NB4 (cell line): Measurements from ENCODE around the gene EFTUD2.

Experiments
- DNase-seq: peaks from one replicate; pipeline ENCODE4 v3.0.0; 2010; ENCODE audit warnings: low read depth
- H3K4me3 ChIP-seq: one replicate; pipeline ENCODE4 v1.5.1; 2011; ENCODE audit warnings: mild to moderate bottlenecking, low read depth, low read length, moderate library complexity
- MYC ChIP-seq: IDR thresholded peaks from 2 replicates; pipeline ENCODE4 v1.6.1; 2011; ENCODE audit warnings: low read depth, low read length
- POLR2A ChIP-seq: IDR thresholded peaks from 2 replicates; pipeline ENCODE4 v1.6.1; 2011; ENCODE audit warnings: mild to moderate bottlenecking; ENCODE audit not compliant: insufficient read length; ENCODE audit errors: extremely low read depth
- TF ChIP-seq, protein P1 (sequence below): IDR thresholded peaks from one replicate; pipeline ENCODE4 v1.5.1; 2012; ENCODE audit warnings: low read depth, low read length
- TF ChIP-seq, protein P2 (sequence below): IDR thresholded peaks from 2 replicates; pipeline ENCODE4 v1.6.1; 2011; ENCODE audit warnings: low read depth, low read length

The EFTUD2 gene

DNA sequence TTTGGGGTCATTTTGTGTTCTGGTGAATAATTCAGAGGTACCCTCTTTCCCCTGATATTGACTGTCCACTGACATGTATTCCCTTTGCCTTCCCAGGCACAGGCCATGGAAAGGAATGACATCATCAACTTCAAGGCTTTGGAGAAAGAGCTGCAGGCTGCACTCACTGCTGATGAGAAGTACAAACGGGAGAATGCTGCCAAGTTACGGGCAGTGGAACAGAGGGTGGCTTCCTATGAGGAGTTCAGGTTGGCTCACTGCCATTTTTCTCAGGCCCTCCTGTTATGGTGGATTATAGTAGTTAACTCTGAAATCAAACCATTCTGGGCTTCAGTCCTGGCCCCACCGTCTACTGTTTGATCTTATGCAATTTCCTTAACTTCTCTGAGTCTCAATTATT is 1.6 kb upstream of the EFTUD2 start:
- TF ChIP-seq, protein P1, sequence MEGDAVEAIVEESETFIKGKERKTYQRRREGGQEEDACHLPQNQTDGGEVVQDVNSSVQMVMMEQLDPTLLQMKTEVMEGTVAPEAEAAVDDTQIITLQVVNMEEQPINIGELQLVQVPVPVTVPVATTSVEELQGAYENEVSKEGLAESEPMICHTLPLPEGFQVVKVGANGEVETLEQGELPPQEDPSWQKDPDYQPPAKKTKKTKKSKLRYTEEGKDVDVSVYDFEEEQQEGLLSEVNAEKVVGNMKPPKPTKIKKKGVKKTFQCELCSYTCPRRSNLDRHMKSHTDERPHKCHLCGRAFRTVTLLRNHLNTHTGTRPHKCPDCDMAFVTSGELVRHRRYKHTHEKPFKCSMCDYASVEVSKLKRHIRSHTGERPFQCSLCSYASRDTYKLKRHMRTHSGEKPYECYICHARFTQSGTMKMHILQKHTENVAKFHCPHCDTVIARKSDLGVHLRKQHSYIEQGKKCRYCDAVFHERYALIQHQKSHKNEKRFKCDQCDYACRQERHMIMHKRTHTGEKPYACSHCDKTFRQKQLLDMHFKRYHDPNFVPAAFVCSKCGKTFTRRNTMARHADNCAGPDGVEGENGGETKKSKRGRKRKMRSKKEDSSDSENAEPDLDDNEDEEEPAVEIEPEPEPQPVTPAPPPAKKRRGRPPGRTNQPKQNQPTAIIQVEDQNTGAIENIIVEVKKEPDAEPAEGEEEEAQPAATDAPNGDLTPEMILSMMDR = no peak
- no peak for TF ChIP-seq POLR2A
- TF ChIP-seq, protein P2, sequence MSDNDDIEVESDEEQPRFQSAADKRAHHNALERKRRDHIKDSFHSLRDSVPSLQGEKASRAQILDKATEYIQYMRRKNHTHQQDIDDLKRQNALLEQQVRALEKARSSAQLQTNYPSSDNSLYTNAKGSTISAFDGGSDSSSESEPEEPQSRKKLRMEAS = no peak
- no peak for TF ChIP-seq MYC
- no peak for DNase-seq
- H3K4me3 ChIP-seq = no peak overlapping the region

DNA sequence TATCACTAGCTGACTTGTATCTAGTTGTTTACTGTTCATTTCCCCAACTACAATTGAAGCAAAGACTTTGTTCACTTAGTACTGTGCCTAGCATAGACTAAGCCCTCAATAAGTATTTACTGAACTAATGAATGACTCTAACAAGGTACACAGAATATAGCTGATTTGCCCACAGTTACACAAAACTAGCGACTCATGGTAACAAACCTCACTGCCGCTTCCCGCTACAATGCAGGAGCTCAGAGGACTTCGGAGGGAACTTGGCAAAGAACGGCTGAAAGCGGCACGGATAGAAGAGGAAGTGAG is 524 bp downstream of the EFTUD2 start:
- TF ChIP-seq, protein P1 = no peak
- no peak for TF ChIP-seq MYC
- TF ChIP-seq POLR2A = no peak
- TF ChIP-seq, protein P2 = no peak
- DNase-seq = peak; percentile 84
- peak overlapping the region; percentile 96 for H3K4me3 ChIP-seq

DNA sequence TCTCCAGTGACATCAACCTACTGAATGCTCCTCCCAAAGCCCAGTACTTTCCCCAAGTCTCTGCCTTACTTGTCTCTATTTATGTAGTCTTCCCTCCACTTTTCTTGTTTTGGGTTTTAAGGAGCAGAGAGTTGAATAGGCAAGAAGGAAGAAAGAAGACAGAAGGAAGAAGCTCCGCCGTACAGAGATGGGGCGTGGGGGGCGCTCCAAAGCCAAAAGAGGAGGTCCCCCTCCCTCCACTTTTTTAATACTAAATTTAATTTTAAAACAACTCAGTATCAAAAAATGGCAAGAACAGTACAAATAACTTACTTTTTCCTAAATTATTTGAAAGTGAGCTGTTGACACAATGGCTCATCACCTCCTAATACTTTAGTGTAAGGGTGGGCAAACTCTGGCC is 4.6 kb downstream of the EFTUD2 start:
- TF ChIP-seq MYC (no peak), POLR2A (no peak)
- TF ChIP-seq, protein P1 = no peak
- TF ChIP-seq, protein P2 = no peak
- no peak for DNase-seq
- no peak overlapping the region for H3K4me3 ChIP-seq

DNA sequence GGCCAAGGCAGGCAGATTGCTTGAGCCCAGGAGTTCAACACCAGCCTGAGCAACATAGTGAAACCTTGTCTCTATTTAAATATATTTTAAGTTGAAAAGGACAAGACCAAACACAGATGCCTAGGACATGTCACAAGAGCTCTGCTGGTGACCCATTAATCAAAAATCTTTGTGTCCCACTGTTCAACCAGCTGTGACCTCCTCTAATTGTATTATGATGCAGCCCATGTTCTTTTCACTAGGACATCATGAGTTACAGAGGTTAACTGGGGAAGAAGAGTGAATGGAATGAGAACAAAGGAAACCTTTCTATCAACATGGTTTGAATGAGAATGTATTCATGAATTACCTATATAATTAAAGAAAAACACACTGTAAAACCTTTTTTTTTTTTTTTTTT is 7.0 kb downstream of the EFTUD2 start:
- no peak for TF ChIP-seq MYC
- TF ChIP-seq, protein P2 = no peak
- TF ChIP-seq POLR2A = no peak
- H3K4me3 ChIP-seq = no peak overlapping the region
- DNase-seq = no peak

DNA sequence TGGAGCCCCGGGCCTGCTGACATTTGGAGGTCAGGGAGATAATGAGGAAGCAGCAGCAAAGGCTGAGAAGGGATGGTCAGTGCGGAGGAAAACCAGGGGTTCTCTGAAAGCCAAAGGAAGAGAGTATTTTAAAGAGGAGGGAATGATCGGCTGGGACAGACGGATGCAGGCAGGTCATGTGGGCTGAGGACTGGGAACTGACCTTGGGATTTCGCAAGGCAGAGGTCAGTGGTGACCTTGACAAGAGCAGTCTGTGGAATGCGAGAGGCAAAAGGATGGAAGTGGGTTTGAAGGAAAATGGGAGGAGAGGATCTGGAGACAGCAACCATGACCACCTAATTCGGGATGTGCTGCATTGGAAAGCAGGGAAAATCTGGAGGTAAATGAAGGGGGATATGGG is 10.2 kb downstream of the EFTUD2 start:
- no peak for DNase-seq
- H3K4me3 ChIP-seq = no peak overlapping the region
- TF ChIP-seq POLR2A = no peak
- TF ChIP-seq, protein P1 = no peak
- TF ChIP-seq, protein P2 = no peak
- no peak for TF ChIP-seq MYC

DNA sequence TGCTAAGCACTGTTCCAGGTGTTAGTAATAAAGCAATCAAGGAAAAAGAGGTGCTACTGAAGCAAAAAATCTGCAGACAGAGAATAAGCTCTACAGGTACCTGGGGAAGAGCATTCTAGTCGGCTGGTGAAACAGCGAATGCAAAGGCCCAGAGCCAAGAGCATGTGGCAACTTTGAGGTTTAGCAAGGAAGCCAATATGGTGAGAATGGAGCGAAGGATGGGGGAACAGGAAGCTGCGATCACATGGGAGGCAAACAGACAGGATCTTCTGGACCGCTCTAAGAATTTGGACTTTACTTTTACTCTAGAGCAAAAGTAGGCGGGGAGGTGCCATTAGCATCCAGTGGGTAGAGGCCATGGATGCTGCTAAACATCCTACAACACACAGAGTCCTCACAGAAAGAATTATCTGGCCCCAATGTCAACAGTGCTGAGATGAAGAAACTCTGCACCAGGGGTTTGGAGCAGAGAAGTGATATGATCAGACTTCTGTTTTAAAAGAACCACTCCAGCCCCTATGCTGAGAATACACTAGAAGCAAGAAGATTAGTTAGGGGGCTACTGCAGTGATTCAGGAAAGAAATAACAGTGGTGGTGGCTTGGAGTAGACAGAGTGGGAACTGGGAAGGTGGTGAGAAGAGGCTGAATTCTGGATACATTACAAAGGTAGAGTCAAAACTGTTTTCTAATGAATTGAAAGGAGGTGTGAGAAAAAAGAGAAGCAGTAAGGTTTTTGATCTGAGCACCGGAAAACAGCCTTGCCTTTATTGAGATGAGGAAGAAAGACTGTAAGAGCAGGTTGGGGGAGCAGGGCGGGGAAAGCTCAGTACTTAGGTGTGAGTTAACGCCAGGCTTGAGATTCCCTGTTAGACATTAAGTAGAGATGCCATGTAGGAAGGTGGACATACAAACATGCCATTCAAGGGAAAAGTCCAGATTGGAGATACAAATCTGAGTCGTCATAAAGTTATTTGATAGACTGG is 11.0 kb downstream of the EFTUD2 start:
- TF ChIP-seq MYC (no peak), POLR2A (no peak)
- TF ChIP-seq, protein P2 = no peak
- TF ChIP-seq, protein P1 = no peak
- no peak overlapping the region for H3K4me3 ChIP-seq
- no peak for DNase-seq
